ENCODE data around the gene SLC5A2.

Gene SLC5A2

GRCh38 chr16:31472709-31473203 lies 10.2 kb upstream of the SLC5A2 start:
- Histone ChIP-seq H3K4me1 (ENCODE audit: insufficient read depth, low read length) (peaks cover 30% of the 10 kb centered on the region), H3K27me3 (ENCODE audit: insufficient read depth, low read length, poor library complexity) (no peaks in the 10 kb centered on the region), H2AFZ (ENCODE audit: low read depth, low read length) (no peak overlapping the region), H4K20me1 (ENCODE audit: insufficient read depth, low read length) (no peaks in the 10 kb centered on the region), H3K9ac (ENCODE audit: low read depth, low read length) (no peak overlapping the region), H3K9me3 (ENCODE audit: insufficient read depth, low read length, severe bottlenecking) (no peaks in the 10 kb centered on the region), H3K4me2 (ENCODE audit: insufficient read depth, low read length) (no peak overlapping the region), H3K36me3 (ENCODE audit: insufficient read depth, low read length) (no peaks in the 10 kb centered on the region), H3K79me2 (ENCODE audit: insufficient read depth, low read length) (no peaks in the 10 kb centered on the region), H3K27ac (ENCODE audit: low read length) (no peak overlapping the region), H3K4me3 (ENCODE audit: low read depth in 1 of 2, low read length in 2 of 2) (no peak overlapping the region)
- TF ChIP-seq EZH2 (IDR thresholded peaks at IDR 0.05; ENCODE audit: borderline replicate concordance, low read depth, low read length, severe bottlenecking): no peak
- TF ChIP-seq CTCF (IDR thresholded peaks at IDR 0.05; ENCODE audit: borderline replicate concordance, extremely low read depth, low read length, poor library complexity, severe bottlenecking): peak; percentile 38
- no peak for ATAC-seq (ENCODE audit: insufficient read depth, low read depth)
- peak; percentile 37 for DNase-seq

GRCh38 chr16:31473264-31473984 lies 9.5 kb upstream of the SLC5A2 start:
- Histone ChIP-seq H3K9ac (ENCODE audit: low read depth, low read length) (no peak overlapping the region), H3K9me3 (ENCODE audit: insufficient read depth, low read length, severe bottlenecking) (no peaks in the 10 kb centered on the region), H3K27me3 (ENCODE audit: insufficient read depth, low read length, poor library complexity) (no peaks in the 10 kb centered on the region), H3K36me3 (ENCODE audit: insufficient read depth, low read length) (no peaks in the 10 kb centered on the region), H3K4me2 (ENCODE audit: insufficient read depth, low read length) (no peak overlapping the region), H3K4me3 (ENCODE audit: low read depth in 1 of 2, low read length in 2 of 2) (no peak overlapping the region), H3K4me1 (ENCODE audit: insufficient read depth, low read length) (peaks cover 24% of the 10 kb centered on the region), H4K20me1 (ENCODE audit: insufficient read depth, low read length) (no peaks in the 10 kb centered on the region), H3K79me2 (ENCODE audit: insufficient read depth, low read length) (no peaks in the 10 kb centered on the region), H3K27ac (ENCODE audit: low read length) (no peak overlapping the region), H2AFZ (ENCODE audit: low read depth, low read length) (no peak overlapping the region)
- ATAC-seq (ENCODE audit: insufficient read depth, low read depth) (no peak), DNase-seq (no peak)
- TF ChIP-seq EZH2 (IDR thresholded peaks at IDR 0.05; ENCODE audit: borderline replicate concordance, low read depth, low read length, severe bottlenecking) (no peak), CTCF (IDR thresholded peaks at IDR 0.05; ENCODE audit: borderline replicate concordance, extremely low read depth, low read length, poor library complexity, severe bottlenecking) (no peak)

GRCh38 chr16:31474173-31474714 lies 8.7 kb upstream of the SLC5A2 start:
- Histone ChIP-seq H3K9ac (ENCODE audit: low read depth, low read length) (no peak overlapping the region), H3K27me3 (ENCODE audit: insufficient read depth, low read length, poor library complexity) (no peaks in the 10 kb centered on the region)
- DNase-seq: no peak

More at GRCh38 chr16:31474173-31474714, 8.7 kb upstream of the SLC5A2 start:
- ATAC-seq (ENCODE audit: insufficient read depth, low read depth): no peak
- Histone ChIP-seq H3K4me3 (ENCODE audit: low read depth in 1 of 2, low read length in 2 of 2) (no peak overlapping the region), H2AFZ (ENCODE audit: low read depth, low read length) (no peak overlapping the region), H3K9me3 (ENCODE audit: insufficient read depth, low read length, severe bottlenecking) (no peaks in the 10 kb centered on the region), H3K79me2 (ENCODE audit: insufficient read depth, low read length) (no peaks in the 10 kb centered on the region), H3K4me2 (ENCODE audit: insufficient read depth, low read length) (no peak overlapping the region), H3K36me3 (ENCODE audit: insufficient read depth, low read length) (no peaks in the 10 kb centered on the region), H4K20me1 (ENCODE audit: insufficient read depth, low read length) (no peaks in the 10 kb centered on the region), H3K27ac (ENCODE audit: low read length) (no peak overlapping the region), H3K4me1 (ENCODE audit: insufficient read depth, low read length) (peaks cover 18% of the 10 kb centered on the region)
- TF ChIP-seq EZH2 (IDR thresholded peaks at IDR 0.05; ENCODE audit: borderline replicate concordance, low read depth, low read length, severe bottlenecking) (no peak), CTCF (IDR thresholded peaks at IDR 0.05; ENCODE audit: borderline replicate concordance, extremely low read depth, low read length, poor library complexity, severe bottlenecking) (no peak)

Measured in DND-41 (cell line).